GM12878 (cell line): Measurements from ENCODE around the gene NEXN.

Source experiments
- CHD2 ChIP-seq: IDR thresholded peaks from 2 replicates; pipeline ENCODE4 v1.6.1; 2011; ENCODE audit warnings: low read depth, low read length, improper control_type of control experiment, borderline replicate concordance
- EP300 ChIP-seq, 2 experiments: fragments of 150-350 bp in 1 of 2; IDR thresholded peaks; 2 replicates each; pipeline ENCODE4 v1.6.1; 2011 to 2012; ENCODE audit warnings: low read depth in 2 of 2, low read length in 2 of 2, borderline replicate concordance in 1 of 2, improper control_type of control experiment in 1 of 2, inconsistent platforms in 1 of 2; ENCODE audit not compliant: control insufficient read depth in 1 of 2
- ESRRA ChIP-seq: IDR thresholded peaks from 2 replicates; pipeline ENCODE4 v1.6.1; 2012; ENCODE audit warnings: mild to moderate bottlenecking, low read length, improper control_type of control experiment
- EZH2 ChIP-seq: IDR thresholded peaks from 2 replicates; pipeline ENCODE4 v1.6.1; 2012; ENCODE audit warnings: low read depth, mild to moderate bottlenecking, control low read depth, inconsistent platforms, low read length, borderline replicate concordance; ENCODE audit not compliant: control insufficient read depth
- POLR2A ChIP-seq: IDR thresholded peaks from 2 replicates; pipeline ENCODE4 v1.6.1; 2011; ENCODE audit warnings: low read depth, mild to moderate bottlenecking, low read length
- POLR2AphosphoS5 ChIP-seq: IDR thresholded peaks from 2 replicates; pipeline ENCODE4 v1.6.1; 2011; ENCODE audit warnings: mild to moderate bottlenecking, low read length, inconsistent platforms
- RAD21 ChIP-seq: IDR thresholded peaks from 2 replicates; pipeline ENCODE4 v1.6.1; 2011; ENCODE audit warnings: mild to moderate bottlenecking, low read depth, low read length, moderate library complexity; ENCODE audit not compliant: insufficient read depth
- SMARCA5 ChIP-seq: fragments of 450-650 bp; IDR thresholded peaks from 2 replicates; pipeline ENCODE4 v1.6.1; 2017; ENCODE audit warnings: mild to moderate bottlenecking
- TF ChIP-seq, protein P1 (sequence below), 3 experiments: IDR thresholded peaks in 2 of 3; conservative IDR thresholded peaks in 1 of 3; 2 replicates each; pipeline ENCODE4 v1.5.1; 2011; ENCODE audit warnings: low read depth in 3 of 3, low read length in 3 of 3, mild to moderate bottlenecking in 3 of 3, control low read depth in 2 of 3, moderate library complexity in 2 of 3, inconsistent platforms in 1 of 3, mixed read lengths in 1 of 3; ENCODE audit not compliant: control insufficient read depth in 2 of 3, insufficient read depth in 1 of 3; ENCODE audit errors: extremely low read depth in 1 of 3
- TF ChIP-seq, protein P2 (sequence below): IDR thresholded peaks from 2 replicates; pipeline ENCODE4 v1.6.1; 2012; ENCODE audit warnings: low read depth, low read length, improper control_type of control experiment

DNA sequence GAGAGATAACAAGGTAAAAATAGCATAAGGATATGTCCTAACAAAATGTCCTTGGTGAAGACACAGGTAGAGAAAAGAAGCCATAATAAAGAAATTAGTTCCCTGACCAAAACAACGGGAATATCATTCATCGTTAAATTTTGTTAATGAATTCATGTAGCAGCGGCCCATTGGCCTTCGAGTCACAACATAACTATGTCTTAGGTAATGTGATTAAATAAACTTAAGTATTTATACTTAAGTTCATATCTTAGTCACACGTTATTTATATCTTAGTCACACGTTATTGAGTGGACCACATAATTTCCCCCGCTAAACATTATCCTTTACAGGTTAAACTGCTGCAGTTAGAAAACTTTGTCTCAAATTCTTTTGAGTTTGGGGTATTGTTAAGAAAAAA lies 1.2 kb downstream of the NEXN start:
- TF ChIP-seq SMARCA5 (no peak), EZH2 (no peak), RAD21 (no peak), ESRRA (no peak), POLR2A (no peak), POLR2AphosphoS5 (no peak), CHD2 (no peak), EP300 (IDR thresholded peaks at IDR 0.05; ENCODE audit: borderline replicate concordance in 1 of 2, control insufficient read depth in 1 of 2, low read depth in 2 of 2, low read length in 2 of 2) (no peak)
- TF ChIP-seq, protein P1, sequence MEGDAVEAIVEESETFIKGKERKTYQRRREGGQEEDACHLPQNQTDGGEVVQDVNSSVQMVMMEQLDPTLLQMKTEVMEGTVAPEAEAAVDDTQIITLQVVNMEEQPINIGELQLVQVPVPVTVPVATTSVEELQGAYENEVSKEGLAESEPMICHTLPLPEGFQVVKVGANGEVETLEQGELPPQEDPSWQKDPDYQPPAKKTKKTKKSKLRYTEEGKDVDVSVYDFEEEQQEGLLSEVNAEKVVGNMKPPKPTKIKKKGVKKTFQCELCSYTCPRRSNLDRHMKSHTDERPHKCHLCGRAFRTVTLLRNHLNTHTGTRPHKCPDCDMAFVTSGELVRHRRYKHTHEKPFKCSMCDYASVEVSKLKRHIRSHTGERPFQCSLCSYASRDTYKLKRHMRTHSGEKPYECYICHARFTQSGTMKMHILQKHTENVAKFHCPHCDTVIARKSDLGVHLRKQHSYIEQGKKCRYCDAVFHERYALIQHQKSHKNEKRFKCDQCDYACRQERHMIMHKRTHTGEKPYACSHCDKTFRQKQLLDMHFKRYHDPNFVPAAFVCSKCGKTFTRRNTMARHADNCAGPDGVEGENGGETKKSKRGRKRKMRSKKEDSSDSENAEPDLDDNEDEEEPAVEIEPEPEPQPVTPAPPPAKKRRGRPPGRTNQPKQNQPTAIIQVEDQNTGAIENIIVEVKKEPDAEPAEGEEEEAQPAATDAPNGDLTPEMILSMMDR (IDR thresholded peaks at IDR 0.05 in 2 of 3, conservative IDR thresholded peaks at IDR 0.05 in 1 of 3; ENCODE audit: control insufficient read depth in 2 of 3, extremely low read depth in 1 of 3, insufficient read depth in 1 of 3, low read depth in 3 of 3, low read length in 3 of 3) = no peak
- TF ChIP-seq, protein P2, sequence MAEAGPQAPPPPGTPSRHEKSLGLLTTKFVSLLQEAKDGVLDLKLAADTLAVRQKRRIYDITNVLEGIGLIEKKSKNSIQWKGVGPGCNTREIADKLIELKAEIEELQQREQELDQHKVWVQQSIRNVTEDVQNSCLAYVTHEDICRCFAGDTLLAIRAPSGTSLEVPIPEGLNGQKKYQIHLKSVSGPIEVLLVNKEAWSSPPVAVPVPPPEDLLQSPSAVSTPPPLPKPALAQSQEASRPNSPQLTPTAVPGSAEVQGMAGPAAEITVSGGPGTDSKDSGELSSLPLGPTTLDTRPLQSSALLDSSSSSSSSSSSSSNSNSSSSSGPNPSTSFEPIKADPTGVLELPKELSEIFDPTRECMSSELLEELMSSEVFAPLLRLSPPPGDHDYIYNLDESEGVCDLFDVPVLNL = no peak
